ENCODE measurements around the gene TRAP1. TPM values are rescaled to one million over a fixed set of nuclear protein-coding genes. Genes with fewer than 3 reads are reported as not detected.

Gene TRAP1
- total RNA-seq, 1 experiment from 2014 or later: 171 TPM

DNA sequence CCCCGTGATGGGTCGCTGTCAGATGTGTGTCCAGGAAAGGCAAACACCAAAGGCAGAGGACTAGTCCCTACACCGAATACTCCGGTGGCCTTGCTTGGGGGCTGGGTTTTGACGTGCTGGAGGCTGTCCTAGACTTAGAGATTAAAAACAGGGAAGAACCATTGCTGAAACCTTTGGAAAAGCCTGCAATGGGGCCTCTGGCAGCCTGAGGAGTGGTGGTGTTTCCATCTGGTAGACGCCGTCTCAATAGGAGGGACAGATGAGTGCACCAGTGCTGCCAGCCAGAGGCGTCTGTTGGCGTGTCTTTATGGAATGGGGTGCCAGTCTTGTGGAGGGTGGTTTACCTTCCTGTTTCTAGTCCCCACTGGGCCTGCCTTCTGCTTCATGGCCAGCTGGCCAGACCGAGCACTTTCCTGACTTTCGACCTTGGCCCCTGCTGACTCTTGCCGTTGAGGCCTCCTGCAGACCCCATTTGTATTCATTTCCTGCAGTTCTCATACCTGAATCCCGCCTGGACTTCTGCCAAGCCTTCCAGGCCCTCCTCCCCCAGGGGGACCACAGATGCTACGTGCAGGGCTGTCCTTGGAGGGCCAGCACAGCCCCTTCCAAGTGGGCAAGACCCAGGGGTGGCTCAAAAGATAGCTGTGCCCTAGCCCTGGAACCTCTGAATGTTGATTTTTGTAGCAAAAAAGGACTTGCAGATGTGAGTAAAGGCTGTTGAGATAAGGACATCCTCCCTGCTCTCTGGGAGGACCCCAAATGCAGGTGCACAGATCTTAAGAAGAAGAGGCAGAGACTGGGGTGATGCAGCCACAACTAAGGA, 64.7 kb downstream of the TRAP1 start:
- DNase-seq (ENCODE audit: low read depth): no peak

- DNase-seq (ENCODE audit: low read depth): no peak
Observed at GRCh38 chr16:3651461-3652372, 65.6 kb downstream of the TRAP1 start.

GRCh38 chr16:3650631-3651265, 66.6 kb downstream of the TRAP1 start:
- no peak for DNase-seq (ENCODE audit: low read depth)

DNA sequence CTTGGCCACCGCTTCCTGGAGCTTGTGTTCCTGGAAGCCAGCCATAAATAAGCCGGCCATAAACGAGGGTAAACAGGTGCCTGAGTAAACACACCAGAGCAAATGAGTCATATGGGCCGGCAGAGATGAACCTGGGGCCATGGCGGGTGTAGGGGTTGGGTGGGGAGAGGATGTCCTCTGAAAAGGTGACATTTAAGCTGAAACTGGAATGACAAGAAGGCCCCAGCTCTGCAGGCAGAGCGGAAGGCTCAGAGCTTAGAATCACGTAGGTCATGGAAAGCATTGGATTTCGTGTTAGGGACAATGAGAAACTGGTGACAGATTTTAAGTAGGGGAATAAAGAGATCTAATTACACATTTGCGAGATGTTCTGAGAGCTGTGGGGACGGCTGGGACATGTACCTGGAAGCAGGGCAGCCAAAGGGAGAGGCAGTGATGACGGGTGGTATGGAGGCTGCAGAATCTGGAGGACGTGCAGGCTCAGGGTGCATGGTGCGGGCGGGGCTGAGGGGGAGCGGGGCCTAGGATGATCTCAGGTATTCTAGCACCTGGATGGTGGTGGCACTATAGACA, 70.9 kb downstream of the TRAP1 start:
- no peak for DNase-seq (ENCODE audit: low read depth)

DNA sequence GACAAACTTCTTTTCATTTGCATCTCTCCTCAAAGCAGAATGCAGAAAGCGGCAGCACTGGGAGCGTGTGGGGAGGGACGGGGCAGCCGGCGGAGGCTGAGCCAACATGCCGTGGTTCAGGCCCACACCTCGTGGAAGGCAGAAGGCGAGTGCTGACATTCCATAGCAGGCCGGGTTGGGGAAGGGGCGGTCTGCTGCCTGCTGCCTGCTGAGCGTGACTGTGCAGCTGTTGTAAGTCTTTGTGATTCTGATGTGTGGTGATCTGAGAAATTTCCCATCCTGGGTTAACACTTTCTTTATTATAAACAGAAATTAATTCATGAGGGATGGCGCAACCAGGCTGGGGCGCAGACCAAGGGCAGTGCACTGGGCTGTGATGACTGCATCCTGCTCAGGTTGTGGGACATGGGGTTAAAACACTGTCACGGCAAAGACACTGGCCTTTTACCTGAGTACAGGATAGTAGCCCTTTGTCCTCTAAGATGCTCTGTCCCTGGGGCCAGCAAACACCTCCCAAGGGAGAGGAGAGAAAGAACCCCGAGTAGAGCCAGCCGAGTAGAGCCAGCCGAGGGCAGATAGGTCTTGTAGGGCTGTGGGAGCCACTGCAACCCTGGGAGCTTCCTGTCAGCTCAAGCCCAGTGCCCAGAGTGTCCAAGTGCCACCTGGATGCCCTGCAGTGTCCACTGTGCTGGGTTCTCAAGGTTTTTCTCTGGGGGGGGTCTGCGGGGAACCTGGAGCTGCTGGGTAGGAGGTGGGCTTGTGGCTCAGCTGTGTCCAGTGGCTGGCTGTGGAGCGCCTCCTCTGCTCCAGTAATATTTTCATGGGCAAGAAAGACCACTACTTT, 71.6 kb downstream of the TRAP1 start:
- no peak for DNase-seq (ENCODE audit: low read depth)

DNA sequence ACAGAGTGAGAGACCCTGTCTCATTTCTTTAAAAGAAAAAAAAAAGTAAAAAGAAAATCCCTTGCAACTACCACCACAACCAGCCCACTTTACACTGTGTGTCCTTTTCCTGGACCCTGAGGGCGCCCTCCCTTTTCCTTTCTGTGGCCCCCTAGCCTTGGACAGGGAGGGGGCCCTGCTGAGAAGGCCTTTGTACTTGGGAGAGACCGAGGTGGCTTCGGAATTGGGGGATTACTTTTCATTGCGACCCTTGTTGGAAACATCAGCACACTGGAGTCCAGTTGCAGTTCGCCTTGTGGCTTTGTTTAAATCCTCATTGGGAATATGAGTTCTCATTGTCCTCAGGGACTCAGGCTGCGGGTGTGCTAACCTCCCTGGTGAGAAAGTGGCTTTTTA, 72.2 kb downstream of the TRAP1 start:
- no peak for DNase-seq (ENCODE audit: low read depth)

DNA sequence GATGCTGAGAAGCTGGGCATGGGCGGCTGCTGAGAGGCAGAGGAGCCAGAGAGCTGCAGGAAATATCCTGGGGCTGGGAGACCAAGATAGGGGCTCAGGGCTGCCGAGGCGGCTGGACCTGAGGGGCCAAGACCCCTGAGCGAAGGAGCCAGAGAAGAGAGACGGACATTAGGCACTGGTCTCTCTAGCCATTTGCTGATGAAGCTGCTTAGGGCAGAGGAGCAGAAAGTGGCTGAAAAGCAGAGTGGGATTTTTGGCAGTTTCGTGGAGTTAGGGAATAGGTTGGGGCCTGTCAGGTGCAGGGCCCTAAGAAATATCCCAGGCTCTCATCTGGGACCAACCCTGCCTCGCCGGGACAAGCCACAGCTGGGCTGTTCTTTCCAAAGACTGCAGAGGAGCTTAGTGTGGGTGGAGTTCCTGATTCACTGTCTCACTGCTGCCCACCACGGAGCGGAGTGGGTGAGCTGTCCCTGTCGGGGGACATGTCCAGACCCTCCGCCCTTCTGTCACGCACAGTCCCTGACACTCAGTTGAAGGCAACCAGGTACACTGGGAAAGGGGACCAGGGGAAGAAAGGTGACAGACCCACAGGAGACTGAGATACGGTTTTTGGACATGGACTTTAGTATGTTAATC, 74.1 kb downstream of the TRAP1 start:
- DNase-seq (ENCODE audit: low read depth): no peak

DNA sequence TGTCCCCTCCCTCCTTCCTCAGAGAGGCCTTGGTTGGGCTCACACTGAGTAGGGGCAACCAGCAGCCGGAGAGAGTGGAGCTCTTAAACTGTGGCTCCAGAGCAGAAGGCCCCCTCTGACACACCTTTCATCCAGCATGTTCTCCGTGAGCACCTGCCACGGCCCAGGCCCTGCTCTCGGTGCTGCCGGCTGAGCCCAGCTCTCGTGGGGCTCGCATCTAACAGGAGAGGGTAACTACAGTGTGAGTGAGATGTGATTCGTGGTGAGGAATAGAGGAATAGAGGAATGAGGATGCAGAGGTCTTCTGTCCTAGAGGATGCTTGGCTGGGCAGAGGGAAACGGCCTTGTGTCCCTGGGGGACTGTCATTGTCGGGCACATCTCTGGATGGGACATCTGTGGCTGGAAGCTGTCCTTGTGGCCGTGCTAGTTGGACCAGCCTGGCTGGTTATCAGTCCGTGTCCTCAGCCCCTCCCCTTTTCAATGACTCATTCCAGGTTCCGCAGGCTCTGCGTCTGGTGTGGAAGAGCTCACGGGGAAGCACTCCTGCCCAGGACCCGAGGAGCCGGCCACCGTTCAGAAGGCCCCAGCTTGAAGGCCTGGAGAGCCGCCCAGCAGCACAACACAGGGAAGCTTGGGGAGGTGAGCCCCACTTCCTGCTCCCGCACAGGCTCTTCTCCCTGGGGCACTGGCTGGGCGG, 74.8 kb downstream of the TRAP1 start:
- DNase-seq (ENCODE audit: low read depth): no peak

DNA sequence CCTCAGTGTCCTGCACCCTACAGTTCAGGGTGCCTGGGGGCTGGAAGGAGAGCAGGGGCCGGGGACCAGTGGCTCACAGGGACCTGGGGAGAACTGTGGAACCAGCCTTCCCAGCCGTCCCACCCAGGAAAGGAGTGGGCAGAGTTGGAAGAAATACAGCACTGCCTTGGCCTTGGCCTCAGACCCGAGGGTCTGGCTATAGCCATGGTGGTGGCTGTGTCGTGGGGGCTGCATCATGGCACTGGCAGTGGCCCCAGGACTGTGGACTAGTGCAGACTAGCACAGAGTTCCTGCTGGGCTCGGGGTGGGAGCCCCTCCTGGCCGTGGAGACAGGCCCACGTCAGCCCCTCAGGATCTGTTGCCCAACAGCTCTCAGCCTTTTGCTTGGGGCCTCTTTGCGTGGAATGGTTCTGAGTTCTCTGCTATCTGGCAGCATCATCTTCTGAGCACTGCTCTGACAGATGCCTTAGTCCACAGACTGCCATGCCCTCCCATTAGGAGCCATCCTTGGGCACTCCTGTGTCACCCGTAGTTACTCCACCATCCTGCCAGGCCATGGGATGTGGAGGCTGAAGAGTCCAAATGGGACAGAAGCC, 75.4 kb downstream of the TRAP1 start:
- DNase-seq (ENCODE audit: low read depth): no peak

DNA sequence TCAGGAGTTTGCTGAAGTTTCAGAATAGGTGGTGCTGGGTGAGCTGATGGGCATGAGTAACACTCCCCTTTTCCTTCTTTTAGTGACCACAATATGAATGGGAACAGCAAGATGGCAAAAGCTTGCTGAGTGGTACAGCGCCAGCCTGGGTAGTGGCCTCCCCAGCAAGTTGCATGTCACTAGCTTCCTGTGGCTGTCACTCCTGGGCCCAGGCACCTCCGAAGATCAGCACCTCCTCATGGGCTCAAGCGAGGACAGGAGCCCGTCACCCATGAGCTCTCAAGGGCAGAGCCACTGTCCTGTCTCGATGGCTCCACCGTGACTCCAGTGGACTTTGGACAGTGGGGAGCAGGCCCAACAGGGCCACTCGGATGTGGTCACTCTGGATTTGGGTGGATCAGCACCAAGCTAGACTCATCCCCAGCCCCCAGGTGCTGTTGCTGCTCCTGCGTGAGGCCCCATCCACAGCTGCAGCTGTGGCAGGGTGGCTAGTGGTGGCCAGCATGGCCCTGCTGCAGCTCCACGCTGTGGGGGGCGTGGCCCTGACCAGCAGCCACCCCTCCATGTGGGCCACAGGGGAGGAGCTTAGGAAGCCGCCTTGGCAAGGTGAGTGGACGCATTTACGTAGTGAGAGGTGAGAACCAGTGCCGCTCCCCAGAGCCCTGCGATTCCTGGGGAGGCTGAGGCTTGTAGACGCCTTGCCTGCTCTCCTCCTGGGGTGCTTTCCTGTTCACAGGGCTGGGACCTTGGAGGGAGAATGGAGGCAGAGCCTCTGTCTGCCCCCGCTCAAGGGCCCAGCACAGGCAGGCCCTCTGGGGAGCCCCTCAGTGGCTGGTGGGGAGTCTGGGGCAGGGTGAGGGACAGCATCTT, 76.5 kb downstream of the TRAP1 start:
- DNase-seq (ENCODE audit: low read depth): no peak

DNA sequence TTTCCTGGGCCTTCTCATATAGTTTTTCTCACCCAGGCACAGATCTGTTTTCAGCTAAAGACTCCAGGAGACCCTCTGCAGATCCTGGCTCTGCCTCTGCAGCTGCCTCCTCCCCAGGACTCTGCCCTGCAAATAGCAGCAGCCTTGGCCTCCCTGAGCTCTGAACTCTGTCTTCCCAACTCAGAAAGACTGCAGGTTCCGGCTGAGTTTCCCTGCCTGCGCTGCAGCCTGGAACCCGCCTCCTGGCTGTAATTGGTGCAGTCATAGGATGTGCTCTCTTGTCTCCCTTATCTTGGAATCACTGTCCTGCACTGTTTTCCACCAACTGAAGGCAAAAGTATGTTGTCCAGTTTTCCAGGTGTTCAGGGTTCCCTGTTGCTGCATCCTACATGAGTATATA, 77.1 kb downstream of the TRAP1 start:
- DNase-seq (ENCODE audit: low read depth): no peak

DNA sequence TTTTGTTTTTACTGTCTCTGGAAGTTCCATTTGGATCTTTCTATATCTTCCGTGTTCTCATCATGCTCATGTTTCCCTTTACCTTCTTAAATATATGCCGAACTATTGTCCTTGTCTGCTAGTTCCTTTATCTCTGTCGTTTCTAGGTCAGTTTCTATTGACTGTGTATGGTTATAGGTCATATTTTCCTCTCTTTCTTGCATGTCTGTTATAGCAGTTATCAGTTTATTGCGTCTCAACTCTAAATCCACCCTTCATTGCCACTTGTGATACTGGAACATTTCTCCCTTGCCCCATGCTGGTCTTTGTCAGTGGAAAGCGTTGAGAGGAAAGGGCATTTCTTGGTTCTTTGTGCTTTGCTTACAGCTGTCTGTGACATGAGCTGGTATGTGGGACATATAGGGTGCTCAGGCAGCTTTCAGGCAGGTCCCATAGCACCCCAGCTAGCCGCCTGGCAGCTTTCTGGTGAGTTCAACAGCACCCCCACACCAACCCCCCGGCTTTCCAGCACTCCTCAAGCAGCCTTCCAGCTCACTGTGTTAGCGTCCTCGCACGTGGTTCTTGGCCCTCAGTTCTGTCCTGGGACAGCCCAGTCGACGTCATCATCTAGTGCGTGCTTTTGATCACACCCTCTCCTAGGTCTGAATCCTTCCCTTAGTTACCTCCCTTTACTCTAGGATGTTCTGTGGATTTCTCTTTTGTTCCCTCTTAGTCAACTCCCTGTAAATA, 78.2 kb downstream of the TRAP1 start:
- no peak for DNase-seq (ENCODE audit: low read depth)

DNA sequence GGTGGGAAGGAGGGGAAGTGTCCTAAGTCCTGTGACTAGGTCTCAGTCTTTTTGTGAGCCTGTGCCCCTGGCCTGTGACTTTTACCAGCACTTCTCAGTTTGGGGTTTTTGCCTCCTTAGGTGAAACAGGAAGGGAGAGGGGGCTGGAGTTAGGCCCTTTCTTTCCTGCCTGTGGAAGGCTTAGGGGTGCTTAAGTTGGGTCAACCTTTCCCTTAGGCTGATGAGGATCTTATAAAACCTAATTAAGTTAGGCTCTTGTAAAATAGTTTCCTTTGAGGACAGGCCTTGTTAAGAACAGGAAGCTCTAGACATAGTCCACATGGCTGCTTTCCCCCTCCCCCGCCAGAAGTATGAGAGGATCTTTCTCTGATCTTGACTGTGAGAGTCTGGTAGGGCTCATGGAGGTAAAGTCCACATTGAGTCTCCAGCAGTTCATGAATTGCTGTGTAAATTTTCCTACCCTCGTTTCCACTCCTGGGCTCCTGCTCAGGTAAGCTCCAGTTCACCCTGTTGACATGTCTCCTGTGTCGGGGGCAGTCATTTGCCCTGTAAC, 79.9 kb downstream of the TRAP1 start:
- no peak for DNase-seq (ENCODE audit: low read depth)

DNA sequence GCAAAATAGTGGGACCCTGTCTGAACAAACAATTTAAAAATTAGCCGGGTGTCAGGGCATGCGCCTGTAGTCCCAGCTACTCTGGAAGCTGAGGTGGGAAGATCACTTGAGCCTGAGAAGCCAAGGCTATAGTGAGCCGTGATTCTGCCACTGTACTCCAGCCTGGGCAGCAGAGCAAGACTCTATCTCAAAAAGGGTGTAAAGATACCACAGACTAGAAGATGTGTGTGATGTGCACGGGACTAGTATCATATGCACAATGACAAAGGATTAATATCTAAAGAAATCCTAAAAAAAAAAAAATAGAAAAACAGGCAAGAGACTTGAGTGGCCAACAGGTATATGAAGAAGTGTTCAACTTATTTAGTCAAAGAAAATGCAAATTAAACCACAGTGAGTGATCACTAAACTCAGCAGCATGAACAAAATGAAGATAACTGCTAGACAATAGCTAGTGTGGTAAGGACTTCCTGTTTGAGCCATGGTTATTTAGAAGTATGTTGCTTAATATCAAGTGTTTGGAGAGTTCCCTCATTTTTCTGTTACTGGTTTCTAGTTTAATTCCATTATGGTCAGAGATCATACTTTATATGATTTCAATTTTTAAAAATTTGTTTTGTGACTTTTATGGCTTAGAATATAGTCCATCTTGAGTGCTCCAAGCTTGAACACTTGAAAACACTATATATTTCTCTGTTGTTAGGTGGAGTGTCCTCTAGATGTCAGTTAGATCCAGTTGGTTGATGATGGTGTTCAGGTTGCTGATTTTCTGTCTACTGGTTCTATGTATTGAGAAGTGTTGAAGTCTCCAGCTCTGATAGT, 91.2 kb downstream of the TRAP1 start:
- no peak for DNase-seq (ENCODE audit: low read depth)

DNA sequence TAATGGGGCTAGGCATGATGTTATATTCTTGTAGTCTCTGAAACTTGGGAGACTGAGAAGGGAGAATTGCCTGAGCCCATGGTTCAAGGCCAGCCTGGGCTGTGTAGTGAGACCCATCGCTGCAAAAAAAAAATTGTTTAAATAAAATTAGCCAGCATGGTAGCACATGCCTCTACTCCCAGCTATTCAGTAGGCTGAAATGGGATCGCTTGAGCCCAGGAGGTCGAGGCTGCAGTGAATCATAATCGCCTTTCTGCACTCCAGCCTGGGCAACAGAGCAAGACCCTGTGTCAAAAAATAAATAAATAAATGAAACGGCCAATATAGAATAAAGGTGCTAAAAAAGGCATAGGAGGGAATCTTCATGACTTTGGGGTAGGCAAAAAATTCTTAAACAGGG, 92.0 kb downstream of the TRAP1 start:
- DNase-seq (ENCODE audit: low read depth): no peak

DNA sequence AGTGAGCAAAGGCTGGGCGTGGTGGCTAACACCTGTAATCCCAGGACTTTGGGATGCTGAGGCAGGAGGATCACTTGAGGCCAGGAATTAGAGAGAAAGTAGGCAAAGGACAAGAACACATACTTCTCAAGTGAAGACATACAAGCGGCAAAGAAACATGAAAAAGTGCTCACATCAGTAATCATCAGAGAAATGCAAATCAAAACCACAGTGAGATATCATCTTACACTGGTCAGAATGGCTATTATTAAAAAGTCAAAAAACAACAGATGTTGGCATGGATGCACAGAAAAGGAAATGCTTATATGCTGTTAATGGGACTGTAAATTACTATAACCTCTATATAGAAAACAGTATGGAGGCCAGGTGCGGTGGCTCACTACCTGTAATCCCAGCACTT, 93.7 kb downstream of the TRAP1 start:
- no peak for DNase-seq (ENCODE audit: low read depth)

Measured in HT1080 (cell line).